Neuronal stem cell (in vitro differentiated cells): ENCODE results near the gene SUN5.
A peak's percentile ranks its signal among the peaks of the same experiment; 100 is the strongest.

Experiments
- DNase-seq: peaks from one replicate; pipeline ENCODE4 v3.0.0-alpha.2; 2013; ENCODE audit warnings: low spot score
- H2AFZ ChIP-seq: one replicate; pipeline ENCODE4 v1.6.1; 2013; ENCODE audit warnings: mild to moderate bottlenecking, low read length, inconsistent platforms
- H2AK5ac ChIP-seq: 2 replicates; pipeline ENCODE4 v1.6.1; 2013; ENCODE audit warnings: low read depth, mild to moderate bottlenecking, inconsistent platforms, low read length, moderate library complexity, mixed read lengths
- H2BK120ac ChIP-seq: 2 replicates; pipeline ENCODE4 v1.6.1; 2013; ENCODE audit warnings: low read depth, mild to moderate bottlenecking, inconsistent platforms, low read length, moderate library complexity, mixed read lengths
- H2BK12ac ChIP-seq: one replicate; pipeline ENCODE4 v1.6.1; 2013; ENCODE audit warnings: low read length, inconsistent platforms
- H2BK15ac ChIP-seq: 2 replicates; pipeline ENCODE4 v1.6.1; 2013; ENCODE audit warnings: mild to moderate bottlenecking, low read length, inconsistent platforms, mixed read lengths
- H2BK5ac ChIP-seq: one replicate; pipeline ENCODE4 v1.6.1; 2013; ENCODE audit warnings: inconsistent platforms, mild to moderate bottlenecking, low read length, moderate library complexity
- H3K14ac ChIP-seq: one replicate; pipeline ENCODE4 v1.6.1; 2013; ENCODE audit warnings: low read length, inconsistent platforms
- H3K18ac ChIP-seq: 2 replicates; pipeline ENCODE4 v1.6.1; 2013; ENCODE audit warnings: low read length, inconsistent platforms
- H3K23ac ChIP-seq: 2 replicates; pipeline ENCODE4 v1.6.1; 2013; ENCODE audit warnings: low read depth, mild to moderate bottlenecking, mixed read lengths, low read length, inconsistent platforms; ENCODE audit not compliant: poor library complexity
- H3K27ac ChIP-seq: replicated peaks from 3 replicates; pipeline ENCODE4 v1.5.1; 2013; ENCODE audit warnings: low read length, inconsistent platforms
- H3K27me3 ChIP-seq, 3 experiments: 2 replicates each; pipeline ENCODE4 v1.6.1; 2013; ENCODE audit warnings: low read length in 3 of 3, mild to moderate bottlenecking in 2 of 3, inconsistent platforms in 1 of 3, low read depth in 1 of 3, mixed read lengths in 1 of 3, moderate library complexity in 1 of 3; ENCODE audit not compliant: control insufficient read depth in 3 of 3, insufficient read depth in 3 of 3
- H3K36me3 ChIP-seq, 2 donors: replicated peaks in 1 of 2; 2 replicates each; pipeline ENCODE4 v1.6.1; 2013; ENCODE audit warnings: low read length in 2 of 2; ENCODE audit not compliant: control insufficient read depth in 2 of 2, insufficient read depth in 2 of 2
- H3K4ac ChIP-seq: 2 replicates; pipeline ENCODE4 v1.6.1; 2013; ENCODE audit warnings: inconsistent platforms, mild to moderate bottlenecking, low read length, moderate library complexity
- H3K4me1 ChIP-seq, 2 donors: 1 replicate in 1 of 2; 2 replicates in 1 of 2; pipeline ENCODE4 v1.6.1; 2013; ENCODE audit warnings: low read length in 2 of 2, low read depth in 1 of 2; ENCODE audit not compliant: control insufficient read depth in 2 of 2, insufficient read depth in 1 of 2
- H3K4me2 ChIP-seq: one replicate; pipeline ENCODE4 v1.6.1; 2013; ENCODE audit warnings: mild to moderate bottlenecking, low read length, inconsistent platforms; ENCODE audit not compliant: insufficient read depth, poor library complexity, severe bottlenecking
- H3K4me3 ChIP-seq, 2 donors: 2 replicates each; pipeline ENCODE4 v1.5.1; 2013; ENCODE audit warnings: low read length in 2 of 2, mild to moderate bottlenecking in 2 of 2, inconsistent platforms in 1 of 2, moderate library complexity in 1 of 2
- H3K79me1 ChIP-seq: one replicate; pipeline ENCODE4 v1.6.1; 2013; ENCODE audit warnings: low read depth, mild to moderate bottlenecking, inconsistent platforms, low read length, moderate library complexity
- H3K9ac ChIP-seq: one replicate; pipeline ENCODE4 v1.6.1; 2013; ENCODE audit warnings: mild to moderate bottlenecking, low read depth, low read length, inconsistent platforms; ENCODE audit not compliant: poor library complexity
- H3K9me3 ChIP-seq, 2 donors: replicated peaks in 1 of 2; 2 replicates each; pipeline versions ENCODE3 to v1.6.1; 2013; ENCODE audit warnings: low read length in 2 of 2, mild to moderate bottlenecking in 2 of 2, inconsistent platforms in 1 of 2, low read depth in 1 of 2, mixed read lengths in 1 of 2, moderate library complexity in 1 of 2; ENCODE audit not compliant: control insufficient read depth in 2 of 2, insufficient read depth in 1 of 2
- H4K8ac ChIP-seq: one replicate; pipeline ENCODE4 v1.6.1; 2013; ENCODE audit warnings: low read depth, mild to moderate bottlenecking, inconsistent platforms, low read length, moderate library complexity
- H4K91ac ChIP-seq: one replicate; pipeline ENCODE4 v1.6.1; 2013; ENCODE audit warnings: low read length, low read depth, mild to moderate bottlenecking, inconsistent platforms; ENCODE audit not compliant: poor library complexity
- WGBS, 2 donors: extraction: QIAGEN DNeasy Blood & Tissue Kit; methylation state at CpG; one replicate each; pipeline ENCODE4 v1.1.7; 2013; ENCODE audit warnings: missing lambda C conversion rate in 2 of 2, mixed read lengths in 1 of 2; ENCODE audit not compliant: insufficient read length in 2 of 2, insufficient replicate concordance in 1 of 2; ENCODE audit errors: extremely low coverage in 2 of 2; 5-methylcytosine and 5-hydroxymethylcytosine counted together

SUN5 gene

GRCh38 chr20:33034115-33034514 is 29.9 kb upstream of the SUN5 start:
- H3K9me3 ChIP-seq = no peaks in the 10 kb centered on the region
- no peak overlapping the region for H4K8ac ChIP-seq
- peaks cover 0 to 3% (median 0%) of the 10 kb centered on the region in 3 experiments for H3K27me3 ChIP-seq
- H2BK5ac ChIP-seq = no peak overlapping the region
- H3K23ac ChIP-seq = no peak overlapping the region
- H3K79me1 ChIP-seq = no peaks in the 10 kb centered on the region
- no peak overlapping the region for H4K91ac ChIP-seq
- no peak overlapping the region for H2BK120ac ChIP-seq
- no peak overlapping the region for H2AFZ ChIP-seq
- peak overlapping the region in 1 of 2 donors; percentile 9 for H3K4me3 ChIP-seq
- H3K4me2 ChIP-seq = no peak overlapping the region
- H2AK5ac ChIP-seq = no peak overlapping the region
- H3K18ac ChIP-seq = no peak overlapping the region
- DNase-seq = no peak
- H3K9ac ChIP-seq = no peak overlapping the region
- WGBS, 2 donors = no CpG with 5 or more reads among the region's 5 CpGs
- H2BK15ac ChIP-seq = no peak overlapping the region
- no peak overlapping the region for H3K27ac ChIP-seq
- no peaks in the 10 kb centered on the region for H3K4me1 ChIP-seq
- no peak overlapping the region for H3K14ac ChIP-seq
- H2BK12ac ChIP-seq = no peak overlapping the region
- H3K36me3 ChIP-seq = no peaks in the 10 kb centered on the region
- H3K4ac ChIP-seq = no peak overlapping the region

- no peak overlapping the region for H2BK5ac ChIP-seq
- H4K8ac ChIP-seq = no peak overlapping the region
- H3K4me1 ChIP-seq = no peaks in the 10 kb centered on the region
- H3K4me3 ChIP-seq = no peak overlapping the region
- no peak overlapping the region for H2AFZ ChIP-seq
- DNase-seq = no peak
- H2BK120ac ChIP-seq = no peak overlapping the region
- H3K14ac ChIP-seq = no peak overlapping the region
- H3K79me1 ChIP-seq = no peaks in the 10 kb centered on the region
- H2AK5ac ChIP-seq = no peak overlapping the region
- no peak overlapping the region for H4K91ac ChIP-seq
- H3K27me3 ChIP-seq = peaks cover 0 to 3% (median 0%) of the 10 kb centered on the region in 3 experiments
- WGBS, 2 donors = no CpG with 5 or more reads among the region's 5 CpGs
- H2BK12ac ChIP-seq = no peak overlapping the region
- H2BK15ac ChIP-seq = no peak overlapping the region
- H3K23ac ChIP-seq = no peak overlapping the region
- H3K9me3 ChIP-seq = no peaks in the 10 kb centered on the region
- H3K4ac ChIP-seq = no peak overlapping the region
- no peak overlapping the region for H3K4me2 ChIP-seq
- H3K27ac ChIP-seq = no peak overlapping the region
- H3K9ac ChIP-seq = no peak overlapping the region
- H3K36me3 ChIP-seq = no peaks in the 10 kb centered on the region
- no peak overlapping the region for H3K18ac ChIP-seq
Observed at GRCh38 chr20:33033381-33033780, 29.1 kb upstream of the SUN5 start.

- Histone ChIP-seq H3K23ac (no peak overlapping the region), H3K9me3 (no peaks in the 10 kb centered on the region), H3K27ac (no peak overlapping the region), H3K36me3 (no peaks in the 10 kb centered on the region), H3K18ac (no peak overlapping the region), H2BK12ac (no peak overlapping the region), H3K14ac (no peak overlapping the region), H2AK5ac (no peak overlapping the region), H3K4me1 (no peaks in the 10 kb centered on the region), H3K27me3 (peaks cover 0 to 3% (median 0%) of the 10 kb centered on the region in 3 experiments), H3K4me3 (no peak overlapping the region), H3K4ac (no peak overlapping the region), H3K79me1 (no peaks in the 10 kb centered on the region), H2BK15ac (no peak overlapping the region), H4K91ac (no peak overlapping the region), H2BK120ac (no peak overlapping the region), H3K9ac (no peak overlapping the region), H2AFZ (no peak overlapping the region), H3K4me2 (no peak overlapping the region), H2BK5ac (no peak overlapping the region), H4K8ac (no peak overlapping the region)
- WGBS, 2 donors = no CpG with 5 or more reads among the region's 6 CpGs
- DNase-seq = no peak
Observed at GRCh38 chr20:33032555-33032954, 28.3 kb upstream of the SUN5 start.

GRCh38 chr20:33031531-33031930 is 27.3 kb upstream of the SUN5 start, which contains the start of gene BPIFB6:
Gene BPIFB6, plus strand, starts transcription at chr20:33031648. Its CDS starts 0 bp downstream, at chr20:33031648.
- H3K4me1 ChIP-seq = no peaks in the 10 kb centered on the region
- H3K9ac ChIP-seq = no peak within 1 kb of the TSS
- H3K14ac ChIP-seq = no peak within 1 kb of the TSS
- no peaks in the 10 kb centered on the region for H3K79me1 ChIP-seq
- no peak within 1 kb of the TSS for H3K4me2 ChIP-seq
- H2BK15ac ChIP-seq = peak within 1 kb of the TSS; percentile 30
- peak within 1 kb of the TSS; percentile 40 for H3K18ac ChIP-seq
- peaks cover 0 to 3% (median 0%) of the 10 kb centered on the region in 3 experiments for H3K27me3 ChIP-seq
- DNase-seq = no peak
- no peak within 1 kb of the TSS for H3K4ac ChIP-seq
- H3K27ac ChIP-seq = no peak within 1 kb of the TSS
- H2BK12ac ChIP-seq = no peak within 1 kb of the TSS
- peak within 1 kb of the TSS; percentile 34 for H3K23ac ChIP-seq
- peak within 1 kb of the TSS in 1 of 2 donors; percentile 29 for H3K4me3 ChIP-seq
- no peak within 1 kb of the TSS for H4K91ac ChIP-seq
- no peak within 1 kb of the TSS for H4K8ac ChIP-seq
- H2AFZ ChIP-seq = no peak within 1 kb of the TSS
- H2BK120ac ChIP-seq = no peak within 1 kb of the TSS
- no peak within 1 kb of the TSS for H2AK5ac ChIP-seq
- no peak within 1 kb of the TSS for H2BK5ac ChIP-seq
- H3K9me3 ChIP-seq = no peaks in the 10 kb centered on the region
- WGBS, 2 donors = no CpG with 5 or more reads among the region's 10 CpGs
- H3K36me3 ChIP-seq = no peaks in the 10 kb centered on the region
